ENCODE measurements around the gene HLA-DRB1. TPM values are rescaled to one million over a fixed set of nuclear protein-coding genes. Genes with fewer than 3 reads are reported as not detected.
"Not testable (repeated sequence)": the region's sequence is repeated elsewhere in the genome, so short reads cannot be mapped to it uniquely, and the experiment has no call there.

HLA-DRB1 gene
- 0.17 TPM in 1 of 2 replicates, not detected in the other for total RNA-seq (2014; rRNA removed; shearing (Covaris generic); ENCODE audit: low replicate concordance)

DNA sequence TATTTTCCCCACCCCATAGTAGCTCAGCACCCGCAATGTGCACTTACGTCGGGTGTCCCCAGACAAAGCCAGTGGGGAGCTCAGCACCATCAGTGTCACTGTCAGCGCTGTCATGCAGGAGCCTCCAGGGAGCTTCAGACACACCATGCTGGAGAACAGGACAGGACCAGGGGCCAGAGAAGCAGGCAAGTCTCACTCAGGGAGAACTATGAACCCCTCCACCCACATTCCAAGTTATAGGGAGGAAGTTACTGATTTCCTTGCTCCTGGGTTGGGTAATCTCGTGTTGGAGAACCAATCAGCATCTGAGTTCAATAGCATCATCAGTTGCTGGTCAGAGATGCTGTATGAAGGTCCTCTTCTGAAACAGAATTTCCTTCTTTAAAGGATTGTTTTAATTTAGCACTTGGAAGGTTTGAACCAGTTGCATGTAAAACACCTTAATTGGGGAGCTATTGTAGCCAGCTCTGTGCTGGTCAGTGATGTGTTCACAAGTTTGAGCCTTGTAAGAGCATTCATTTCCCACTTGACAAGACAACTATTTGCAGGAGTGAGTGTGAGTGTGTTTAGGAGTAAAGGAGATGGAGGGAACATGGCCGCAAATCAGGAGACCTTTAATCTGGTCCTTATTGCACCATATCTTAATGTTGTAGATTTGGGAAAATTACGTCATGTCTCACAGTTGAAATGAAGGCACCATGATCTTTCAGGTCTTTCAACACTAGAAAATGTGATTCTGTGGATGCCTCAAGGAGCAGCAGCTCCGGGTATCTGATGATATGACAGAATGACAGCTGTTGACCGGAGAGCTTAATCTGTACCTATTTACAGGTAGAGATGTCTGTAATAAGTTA, at the start of gene HLA-DRB1:
Gene HLA-DRB1 (minus strand): TSS at position 253 of the 854 bp plus-strand sequence. CDS start 106 bp downstream, at position 147.
- in situ Hi-C loops (cut with HindIII; ENCODE audit: low pct_unique_long_range_greater_than_20kb, low sequenced_read_pairs) = loop anchor here (10.0 kb wide), 1 partner anchor 65 kb away; no protein-coding TSS in a partner anchor
- peak; percentile 26 for DNase-seq (ENCODE audit: low read depth)

DNA sequence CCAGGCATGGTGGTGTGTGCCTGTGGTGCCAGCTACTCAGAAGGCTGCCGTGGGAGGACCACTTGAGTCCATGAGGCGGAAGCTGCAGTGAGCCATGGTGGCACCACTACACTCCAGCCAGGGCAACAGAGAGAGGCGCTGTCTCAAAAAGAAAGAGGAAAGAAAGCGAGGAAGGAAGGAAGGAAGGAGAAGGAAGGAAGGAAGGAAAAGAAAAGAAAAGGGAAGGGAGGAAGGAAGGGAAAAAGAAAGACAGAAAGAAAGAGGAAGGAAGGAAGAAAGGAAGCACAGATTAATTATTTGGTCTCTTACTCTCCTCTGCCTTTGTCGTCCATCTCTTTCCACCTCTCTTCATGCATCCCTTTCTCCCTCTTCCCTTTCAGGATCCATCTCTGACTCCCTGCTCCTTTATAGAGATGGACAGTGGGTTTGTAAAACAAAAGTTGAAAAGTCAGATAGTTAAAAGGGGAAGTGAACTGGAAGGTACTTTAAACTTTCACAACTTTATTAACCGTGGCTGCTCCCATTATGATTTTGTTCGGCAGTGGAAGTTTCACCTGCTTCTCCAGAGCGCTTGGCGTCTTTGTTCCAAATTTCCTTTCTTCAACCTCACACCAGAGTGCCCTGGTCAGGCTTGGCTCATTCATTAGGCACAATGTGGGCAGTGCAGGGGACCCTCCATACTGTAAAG, 49.0 kb upstream of the HLA-DRB1 start:
- in situ Hi-C loops (cut with HindIII; ENCODE audit: low pct_unique_long_range_greater_than_20kb, low sequenced_read_pairs) = no loop called here
- no peak for DNase-seq (ENCODE audit: low read depth)

DNA sequence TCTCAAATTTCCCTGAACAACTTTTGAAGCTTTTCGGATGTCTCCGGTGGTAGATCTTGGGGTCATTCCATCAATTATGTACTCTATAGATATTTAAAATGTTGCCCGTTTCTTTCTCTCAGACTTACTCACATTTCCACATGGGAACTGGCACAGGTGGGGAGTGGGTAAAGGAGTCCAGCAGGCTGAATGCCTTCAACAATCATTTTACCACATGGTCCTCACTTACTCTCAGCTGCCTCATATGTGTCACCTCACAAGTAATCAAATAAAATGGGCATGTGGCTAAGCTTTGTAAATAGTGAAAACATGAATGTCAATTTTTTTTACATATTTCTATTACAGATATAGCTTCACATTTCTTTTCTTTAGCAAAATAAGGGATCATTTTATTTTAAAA, 48.2 kb upstream of the HLA-DRB1 start:
- in situ Hi-C loops (cut with HindIII; ENCODE audit: low pct_unique_long_range_greater_than_20kb, low sequenced_read_pairs) = no loop called here
- no peak for DNase-seq (ENCODE audit: low read depth)

DNA sequence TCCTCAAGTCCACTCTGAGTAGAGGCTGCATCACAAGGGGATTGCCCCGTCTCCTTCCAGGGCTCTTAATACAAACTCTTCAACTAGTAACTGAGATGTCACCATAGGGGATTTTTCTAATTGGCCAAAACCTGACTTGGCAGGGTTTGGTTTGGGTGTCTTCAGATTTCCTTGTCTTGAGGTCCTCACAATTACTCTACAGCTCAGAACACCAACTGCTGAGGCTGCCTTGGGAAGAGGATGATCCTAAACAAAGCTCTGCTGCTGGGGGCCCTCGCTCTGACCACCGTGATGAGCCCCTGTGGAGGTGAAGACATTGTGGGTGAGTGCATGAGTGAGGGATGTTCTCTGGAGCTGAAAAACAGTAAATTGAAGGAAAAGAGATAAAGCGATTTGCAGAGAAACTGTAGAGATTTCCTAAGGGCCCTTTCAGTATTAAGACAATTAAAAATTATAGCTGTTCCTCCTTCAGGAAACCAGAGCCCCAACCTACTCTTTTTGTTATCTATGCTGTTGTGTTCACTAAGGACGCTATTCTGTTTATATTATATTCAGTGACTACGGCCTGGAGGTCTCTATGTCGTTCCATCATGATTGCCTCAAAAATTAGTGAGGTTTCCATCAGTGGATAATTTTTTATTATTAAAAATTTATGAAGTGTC, 47.7 kb upstream of the HLA-DRB1 start, which contains the start of gene HLA-DQA1:
Gene HLA-DQA1 (plus strand): TSS at position 188 of the 662 bp plus-strand sequence. CDS start 53 bp downstream, at position 241.
- in situ Hi-C loops (cut with HindIII; ENCODE audit: low pct_unique_long_range_greater_than_20kb, low sequenced_read_pairs) = no loop called here
- DNase-seq (ENCODE audit: low read depth) = no peak

DNA sequence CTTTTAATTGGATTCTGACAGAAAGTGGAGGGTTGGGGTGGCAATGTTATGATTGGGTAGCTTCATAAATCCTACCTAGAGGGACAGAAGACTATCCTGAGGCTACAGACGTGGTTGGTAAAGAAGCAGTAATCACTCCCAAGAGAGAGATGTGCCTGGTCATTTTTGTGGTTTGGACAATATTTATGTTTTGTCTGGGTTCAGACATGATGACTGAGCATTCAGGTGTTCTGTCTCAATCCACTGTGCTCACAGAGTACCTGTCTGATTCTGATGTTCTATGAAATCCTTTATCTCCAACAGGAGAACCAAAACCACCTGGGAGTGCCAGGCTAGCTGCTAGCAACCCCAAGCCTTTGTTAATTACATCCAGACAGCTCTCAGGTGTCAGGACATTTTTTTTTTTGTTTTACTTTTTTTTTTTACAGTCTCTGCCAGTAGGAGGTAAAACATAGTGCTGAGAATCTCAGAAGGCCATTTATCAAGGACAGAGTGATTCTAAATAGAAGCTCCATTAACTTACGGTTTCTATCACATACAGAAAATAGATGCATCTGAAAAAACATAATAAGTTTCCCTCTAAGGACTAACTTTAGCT, 46.0 kb upstream of the HLA-DRB1 start:
- in situ Hi-C loops (cut with HindIII; ENCODE audit: low pct_unique_long_range_greater_than_20kb, low sequenced_read_pairs) = no loop called here
- DNase-seq (ENCODE audit: low read depth) = no peak

DNA sequence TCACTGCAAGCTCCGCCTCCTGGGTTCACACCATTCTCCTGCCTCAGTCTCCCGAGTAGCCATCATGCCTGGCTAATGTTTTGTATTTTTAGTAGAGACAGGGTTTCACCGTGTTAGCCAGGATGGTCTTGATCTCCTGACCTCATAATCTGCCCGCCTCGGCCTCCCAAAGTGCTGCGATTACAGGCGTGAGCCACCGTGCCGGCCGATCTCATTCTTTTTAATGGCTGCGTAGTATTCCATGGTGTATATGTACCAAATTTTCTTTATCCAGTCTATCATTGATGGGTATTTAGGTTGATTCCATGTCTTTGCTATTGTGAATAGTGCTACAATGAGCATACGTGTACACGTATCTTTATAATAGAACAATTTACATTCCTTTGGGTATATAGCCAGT, 40.1 kb upstream of the HLA-DRB1 start:
- in situ Hi-C loops (cut with HindIII; ENCODE audit: low pct_unique_long_range_greater_than_20kb, low sequenced_read_pairs); DNase-seq (ENCODE audit: low read depth): not testable (repeated sequence)

DNA sequence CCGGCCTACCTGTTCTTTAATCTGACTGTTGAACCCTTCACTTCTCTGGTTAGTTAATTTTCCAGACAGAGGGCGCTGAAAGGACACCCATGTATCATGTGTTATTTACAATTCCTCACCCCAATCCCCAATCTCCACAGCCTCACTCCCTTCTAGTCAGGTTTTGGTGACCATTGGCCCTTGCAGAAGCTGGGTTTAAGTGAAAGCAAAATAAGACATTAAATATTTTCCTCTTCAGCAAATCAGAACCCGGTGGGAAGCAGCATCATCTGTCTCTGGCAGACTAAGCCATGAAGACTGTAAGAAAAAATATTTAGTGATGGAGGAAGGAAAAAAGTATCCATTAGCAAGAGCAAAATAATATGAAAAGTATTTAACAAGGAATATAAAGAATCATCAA, 38.2 kb upstream of the HLA-DRB1 start:
- DNase-seq (ENCODE audit: low read depth) = no peak
- in situ Hi-C loops (cut with HindIII; ENCODE audit: low pct_unique_long_range_greater_than_20kb, low sequenced_read_pairs) = no loop called here

DNA sequence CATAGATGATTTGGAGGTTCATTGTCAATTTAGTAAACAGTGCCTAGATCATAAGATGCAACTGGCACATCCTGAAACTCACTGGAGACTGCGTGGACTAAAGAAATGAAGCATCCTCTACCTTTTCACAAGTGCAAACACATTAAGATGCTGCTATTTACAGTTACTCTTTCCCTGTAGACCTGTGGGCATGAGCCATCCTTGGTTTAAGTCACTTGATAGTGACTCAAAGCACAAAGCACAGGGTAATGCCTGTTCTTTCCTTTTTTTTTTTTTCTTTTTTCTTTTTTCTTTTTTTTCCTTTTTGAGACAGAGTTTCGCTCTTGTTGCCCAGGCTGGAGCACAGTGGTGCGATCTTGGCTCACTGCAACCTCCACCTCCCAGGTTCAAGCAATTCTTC, 37.6 kb upstream of the HLA-DRB1 start:
- DNase-seq (ENCODE audit: low read depth) = no peak
- in situ Hi-C loops (cut with HindIII; ENCODE audit: low pct_unique_long_range_greater_than_20kb, low sequenced_read_pairs) = no loop called here

DNA sequence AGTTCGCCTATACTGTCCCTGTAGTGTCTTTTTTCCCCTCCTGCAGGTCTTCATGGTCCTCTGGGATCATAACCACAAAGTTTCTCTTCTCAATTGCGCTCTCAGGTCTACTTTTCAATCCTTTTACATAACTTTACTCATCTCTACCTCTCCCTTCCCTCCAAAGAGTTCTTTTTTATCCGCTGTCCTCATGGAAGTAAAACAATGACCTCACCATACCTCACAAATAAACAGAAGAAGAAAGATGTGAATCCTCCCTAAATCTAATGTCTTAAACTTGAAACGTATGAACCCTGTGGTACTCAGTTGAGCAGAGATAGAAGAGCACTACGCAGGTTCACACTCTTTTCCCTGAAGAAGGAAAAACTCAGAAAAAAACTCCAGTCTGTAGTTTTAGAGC, 35.5 kb upstream of the HLA-DRB1 start:
- in situ Hi-C loops (cut with HindIII; ENCODE audit: low pct_unique_long_range_greater_than_20kb, low sequenced_read_pairs) = no loop called here
- no peak for DNase-seq (ENCODE audit: low read depth)

DNA sequence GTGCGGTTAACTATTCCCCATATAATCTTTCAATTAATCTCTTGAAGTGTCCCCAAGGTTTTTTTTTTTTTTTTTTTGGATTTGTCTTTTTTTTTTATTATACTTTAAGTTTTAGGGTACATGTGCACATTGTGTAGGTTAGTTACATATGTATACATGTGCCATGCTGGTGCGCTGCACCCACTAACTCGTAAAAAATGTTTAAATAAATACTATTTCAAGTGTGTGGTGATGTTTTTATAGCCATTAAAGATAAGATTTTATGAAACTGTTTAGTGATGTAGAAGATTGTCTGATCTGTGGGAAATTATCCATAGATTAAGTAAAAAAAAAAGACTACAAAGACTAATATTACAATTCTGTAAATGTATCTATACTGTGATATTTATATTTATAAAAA, 34.9 kb upstream of the HLA-DRB1 start:
- no peak for DNase-seq (ENCODE audit: low read depth)
- in situ Hi-C loops (cut with HindIII; ENCODE audit: low pct_unique_long_range_greater_than_20kb, low sequenced_read_pairs) = no loop called here

DNA sequence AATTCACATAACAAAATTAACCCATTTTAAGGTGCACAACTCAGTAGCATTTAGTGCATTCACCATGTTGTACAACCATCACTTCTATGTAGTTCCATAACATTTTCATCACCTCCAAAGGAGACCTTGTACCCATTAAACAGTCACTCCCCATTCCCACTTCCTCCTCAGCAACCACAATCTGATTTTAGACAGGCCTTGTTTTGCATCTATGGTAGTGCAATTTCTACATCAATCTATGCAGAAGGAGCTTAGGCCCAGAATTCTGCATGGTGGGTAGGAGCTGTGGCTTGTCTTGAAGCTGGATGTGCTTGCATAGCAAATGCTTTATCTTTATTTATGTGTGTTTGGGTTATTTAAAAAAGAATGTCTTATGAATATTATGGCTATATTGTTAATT, 34.0 kb upstream of the HLA-DRB1 start:
- in situ Hi-C loops (cut with HindIII; ENCODE audit: low pct_unique_long_range_greater_than_20kb, low sequenced_read_pairs) = no loop called here
- no peak for DNase-seq (ENCODE audit: low read depth)

DNA sequence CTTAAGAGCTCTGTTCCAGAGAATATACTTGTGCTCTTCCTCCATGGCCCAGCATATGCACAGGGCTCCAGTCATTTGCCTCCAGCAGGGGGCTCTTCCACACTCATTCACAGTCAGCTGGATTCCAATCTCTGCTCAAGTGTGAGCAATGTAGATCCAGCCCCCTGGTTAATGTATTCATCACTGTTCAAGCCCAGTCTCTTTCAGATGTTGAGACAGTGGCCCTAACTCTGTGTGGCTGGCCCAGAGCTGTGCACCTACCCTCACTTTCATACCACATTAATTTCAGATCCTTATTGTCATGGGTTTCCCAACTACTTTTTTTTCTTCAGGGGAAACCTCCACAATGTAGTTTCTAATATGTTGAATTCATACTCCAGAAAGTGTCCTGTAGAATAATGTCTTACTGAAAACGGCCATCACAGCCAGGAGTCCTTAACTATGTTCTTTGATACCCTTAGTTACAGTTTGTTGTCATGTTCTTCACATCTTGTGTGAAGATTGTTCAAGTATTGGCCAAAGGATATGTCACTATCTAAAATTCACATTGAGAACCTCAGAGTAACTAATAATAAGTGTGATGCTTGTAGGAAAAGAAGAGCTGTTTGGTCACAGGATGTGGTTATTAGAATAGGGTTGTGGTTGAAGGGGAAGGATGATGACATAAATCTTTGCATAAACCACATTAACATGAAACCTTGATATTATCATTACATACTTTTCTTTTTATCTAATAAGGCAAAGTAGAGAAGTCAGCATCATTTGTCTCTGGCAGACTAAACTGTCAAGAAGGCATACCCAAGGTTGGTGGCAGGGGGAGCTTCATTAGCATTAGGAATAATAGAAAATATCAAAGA, 33.1 kb upstream of the HLA-DRB1 start:
- in situ Hi-C loops (cut with HindIII; ENCODE audit: low pct_unique_long_range_greater_than_20kb, low sequenced_read_pairs) = no loop called here
- DNase-seq (ENCODE audit: low read depth) = no peak

DNA sequence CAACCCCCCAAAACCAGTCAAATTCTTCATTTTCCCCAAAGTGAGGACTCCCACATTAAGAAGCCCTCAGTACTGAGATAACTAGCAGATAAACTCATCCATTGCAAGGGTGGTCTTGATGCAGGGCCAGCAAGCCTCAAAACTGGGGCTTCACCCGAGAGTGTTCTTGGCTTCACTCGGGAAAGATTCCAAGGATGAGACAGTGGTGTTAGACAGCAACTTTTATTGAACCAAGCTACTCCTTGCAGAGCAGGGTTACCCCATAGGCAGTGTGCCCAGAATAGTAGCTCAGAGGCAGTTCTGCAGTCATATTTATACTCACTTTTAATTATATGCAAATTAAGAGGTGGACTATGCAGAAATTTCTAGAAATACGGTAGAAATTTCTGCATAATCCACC, 31.7 kb upstream of the HLA-DRB1 start:
- in situ Hi-C loops (cut with HindIII; ENCODE audit: low pct_unique_long_range_greater_than_20kb, low sequenced_read_pairs) = no loop called here

DNA sequence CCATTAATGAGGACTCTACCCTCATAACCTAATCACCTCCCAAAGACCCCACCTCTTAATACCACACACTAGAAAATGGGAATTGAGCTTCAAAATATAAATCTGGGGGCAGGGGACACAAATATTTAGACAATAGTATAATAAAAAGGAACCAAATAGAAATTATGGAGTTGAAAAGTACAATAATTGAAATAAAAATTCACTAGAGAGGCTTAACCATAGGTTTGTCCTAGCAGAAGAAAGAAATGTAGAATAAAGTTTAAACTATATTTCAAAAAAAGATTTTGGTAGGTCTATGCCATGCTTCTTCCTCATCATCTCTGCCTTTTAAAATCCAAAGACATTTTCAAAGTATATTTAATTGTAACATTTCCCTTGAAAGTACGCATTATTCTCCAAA, 28.1 kb upstream of the HLA-DRB1 start:
- DNase-seq (ENCODE audit: low read depth) = no peak
- in situ Hi-C loops (cut with HindIII; ENCODE audit: low pct_unique_long_range_greater_than_20kb, low sequenced_read_pairs) = no loop called here

More for the DNA sequence above, 31.7 kb upstream of the HLA-DRB1 start:
- no peak for DNase-seq (ENCODE audit: low read depth)

DNA sequence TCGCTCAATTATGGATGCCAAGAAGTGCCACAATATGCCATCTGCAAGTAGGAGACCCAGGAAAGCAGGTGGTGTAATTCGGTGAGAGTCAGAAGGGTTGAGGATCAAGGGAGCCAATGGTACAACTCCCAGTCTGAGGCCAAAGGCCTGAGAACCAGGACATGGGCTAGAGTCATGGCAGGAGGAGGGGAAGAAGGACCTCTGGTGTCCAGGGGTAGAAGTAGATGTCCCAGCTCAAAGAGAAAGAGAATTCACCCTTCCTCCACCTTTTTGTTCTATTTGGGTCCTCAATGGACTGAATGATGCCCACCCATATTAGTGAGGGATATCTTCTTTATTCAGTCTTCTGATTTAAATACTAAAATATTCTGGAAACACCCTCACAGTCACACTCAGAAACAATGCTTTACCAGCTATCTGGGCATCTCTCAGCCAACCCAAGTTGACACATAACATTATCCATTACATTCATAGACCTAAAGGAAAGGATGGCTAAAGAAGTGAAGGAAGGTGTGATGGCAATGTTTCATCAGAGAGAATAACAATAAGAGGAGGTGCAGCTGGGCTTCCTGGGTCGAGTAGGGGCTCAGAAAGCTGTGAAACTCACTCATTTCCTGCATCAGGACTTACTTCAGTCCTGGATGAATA, 26.4 kb upstream of the HLA-DRB1 start:
- in situ Hi-C loops (cut with HindIII; ENCODE audit: low pct_unique_long_range_greater_than_20kb, low sequenced_read_pairs) = no loop called here

DNA sequence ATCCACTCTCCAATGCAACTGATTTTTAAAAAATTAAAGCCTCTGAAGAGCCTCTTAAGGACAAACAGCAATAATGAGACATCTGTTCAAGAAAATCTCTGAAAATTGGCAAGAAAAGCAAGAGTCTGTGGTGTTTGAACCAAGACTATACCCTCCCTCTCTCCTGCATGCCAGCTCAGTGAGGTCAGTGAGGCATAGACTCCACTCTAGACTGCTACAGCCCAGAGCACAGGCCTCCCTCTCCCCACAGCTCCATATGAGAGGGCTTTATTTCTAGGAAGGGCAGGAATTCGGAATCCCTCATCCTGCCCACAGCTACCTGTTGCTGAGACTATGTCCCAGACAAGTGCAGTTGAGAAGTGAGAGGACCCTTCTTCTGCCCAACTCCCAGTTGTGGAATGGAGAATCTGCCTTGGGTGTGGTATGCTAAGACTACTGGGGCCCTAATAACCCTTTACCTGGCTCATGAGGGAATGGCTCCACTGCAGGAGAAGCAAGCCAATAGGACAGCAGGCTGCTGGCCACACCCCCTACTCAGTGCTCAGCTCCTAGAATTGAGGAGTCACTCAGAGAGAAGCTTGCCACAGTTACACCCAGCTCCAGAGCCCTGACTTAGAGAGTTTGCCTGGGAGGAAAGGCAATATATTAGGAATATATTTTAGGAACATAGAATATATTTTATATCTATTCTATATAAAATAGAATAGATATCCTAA, 24.9 kb upstream of the HLA-DRB1 start:
- no peak for DNase-seq (ENCODE audit: low read depth)
- in situ Hi-C loops (cut with HindIII; ENCODE audit: low pct_unique_long_range_greater_than_20kb, low sequenced_read_pairs) = no loop called here

More for the DNA sequence above, 26.4 kb upstream of the HLA-DRB1 start:
- no peak for DNase-seq (ENCODE audit: low read depth)

DNA sequence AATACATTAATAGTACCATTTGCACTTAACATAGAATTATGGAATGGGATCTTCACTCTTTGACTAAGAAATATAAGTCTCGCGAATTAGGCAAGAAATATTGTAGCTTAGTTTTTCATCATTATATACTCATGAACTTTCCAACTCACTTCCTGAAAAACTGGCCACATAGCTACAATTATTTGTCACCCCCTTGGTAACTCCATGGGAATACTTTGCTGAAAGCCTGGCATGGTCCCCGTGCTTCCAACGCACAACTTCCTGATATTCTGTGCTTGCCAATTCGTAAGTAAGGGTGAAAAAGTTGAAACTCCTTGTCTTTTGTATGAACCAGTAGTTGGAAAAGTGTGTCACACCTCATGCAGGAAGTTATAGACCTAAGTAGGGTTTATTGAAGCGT, 23.8 kb upstream of the HLA-DRB1 start:
- DNase-seq (ENCODE audit: low read depth) = no peak

More for the DNA sequence above, 23.8 kb upstream of the HLA-DRB1 start:
- in situ Hi-C loops (cut with HindIII; ENCODE audit: low pct_unique_long_range_greater_than_20kb, low sequenced_read_pairs) = no loop called here
